Trophoblast cell (in vitro differentiated cells and primary cell): ENCODE data around the gene RGS19.
"Not testable (repeated sequence)": the region's sequence is repeated elsewhere in the genome, so short reads cannot be mapped to it uniquely, and the experiment has no call there.

Experiments used
- DNase-seq, 2 donors: peaks; one replicate each; pipeline ENCODE4 v3.0.0-alpha.2; 2016
- H2AFZ ChIP-seq: 2 replicates; pipeline ENCODE4 v1.6.1; 2013; ENCODE audit warnings: low read length, moderate library complexity, mild to moderate bottlenecking; ENCODE audit not compliant: insufficient read depth, poor library complexity
- H2AK5ac ChIP-seq: 2 replicates; pipeline ENCODE4 v1.6.1; 2013; ENCODE audit warnings: mild to moderate bottlenecking, low read length
- H2BK120ac ChIP-seq: 2 replicates; pipeline ENCODE4 v1.6.1; 2013; ENCODE audit warnings: low read length, mild to moderate bottlenecking, moderate library complexity; ENCODE audit not compliant: insufficient read depth, poor library complexity
- H2BK12ac ChIP-seq: 2 replicates; pipeline ENCODE4 v1.6.1; 2013; ENCODE audit warnings: mild to moderate bottlenecking, low read length, moderate library complexity
- H2BK5ac ChIP-seq: 2 replicates; pipeline ENCODE4 v1.6.1; 2013; ENCODE audit warnings: low read length, low read depth, moderate library complexity, mild to moderate bottlenecking; ENCODE audit not compliant: poor library complexity
- H3K14ac ChIP-seq: 2 replicates; pipeline ENCODE4 v1.6.1; 2013; ENCODE audit warnings: mild to moderate bottlenecking, low read length
- H3K18ac ChIP-seq: 2 replicates; pipeline ENCODE4 v1.6.1; 2013; ENCODE audit warnings: mild to moderate bottlenecking, low read length
- H3K23ac ChIP-seq: 2 replicates; pipeline ENCODE4 v1.6.1; 2013; ENCODE audit warnings: low read length
- H3K27ac ChIP-seq: 2 replicates; pipeline ENCODE4 v1.5.1; 2013; ENCODE audit warnings: low read depth, mild to moderate bottlenecking, inconsistent platforms, low read length, moderate library complexity
- H3K27me3 ChIP-seq: 2 replicates; pipeline ENCODE4 v1.6.1; 2013; ENCODE audit warnings: inconsistent platforms, mild to moderate bottlenecking, low read length, moderate library complexity; ENCODE audit not compliant: insufficient read depth
- H3K36me3 ChIP-seq, 2 experiments: 1 replicate in 1 of 2; 2 replicates in 1 of 2; pipeline ENCODE4 v1.6.1; 2013; ENCODE audit warnings: low read length in 2 of 2, mild to moderate bottlenecking in 2 of 2, moderate library complexity in 1 of 2; ENCODE audit not compliant: insufficient read depth in 2 of 2, control insufficient read depth in 1 of 2
- H3K4ac ChIP-seq: 2 replicates; pipeline ENCODE4 v1.6.1; 2013; ENCODE audit warnings: low read depth, mild to moderate bottlenecking, low read length, moderate library complexity
- H3K4me1 ChIP-seq, 2 experiments: 1 replicate in 1 of 2; 2 replicates in 1 of 2; pipeline ENCODE4 v1.6.1; 2013; ENCODE audit warnings: low read length in 2 of 2, mild to moderate bottlenecking in 2 of 2, moderate library complexity in 1 of 2; ENCODE audit not compliant: insufficient read depth in 2 of 2, control insufficient read depth in 1 of 2
- H3K4me2 ChIP-seq: 2 replicates; pipeline ENCODE4 v1.6.1; 2013; ENCODE audit warnings: inconsistent platforms, mild to moderate bottlenecking, low read length, moderate library complexity
- H3K4me3 ChIP-seq: 2 replicates; pipeline ENCODE4 v1.5.1; 2013; ENCODE audit warnings: mild to moderate bottlenecking, low read depth, low read length, inconsistent platforms
- H3K79me1 ChIP-seq: one replicate; pipeline ENCODE4 v1.6.1; 2013; ENCODE audit warnings: low read length
- H3K79me2 ChIP-seq: 2 replicates; pipeline ENCODE4 v1.6.1; 2013; ENCODE audit warnings: low read length, mild to moderate bottlenecking; ENCODE audit not compliant: control insufficient read depth, insufficient read depth, poor library complexity
- H3K9ac ChIP-seq: 2 replicates; pipeline ENCODE4 v1.6.1; 2013; ENCODE audit warnings: mild to moderate bottlenecking, low read length
- H3K9me3 ChIP-seq: 2 replicates; pipeline ENCODE4 v1.6.1; 2013; ENCODE audit warnings: low read depth, mild to moderate bottlenecking, control low read depth, inconsistent platforms, low read length; ENCODE audit not compliant: insufficient read depth
- H4K12ac ChIP-seq: 2 replicates; pipeline ENCODE4 v1.6.1; 2013; ENCODE audit warnings: low read depth, mild to moderate bottlenecking, low read length, moderate library complexity
- H4K8ac ChIP-seq: 2 replicates; pipeline ENCODE4 v1.6.1; 2013; ENCODE audit warnings: low read depth, mild to moderate bottlenecking, low read length, moderate library complexity
- H4K91ac ChIP-seq: one replicate; pipeline ENCODE4 v1.6.1; 2013; ENCODE audit warnings: low read depth, mild to moderate bottlenecking, low read length, moderate library complexity
- WGBS: extraction: QIAGEN DNeasy Blood & Tissue Kit; methylation state at CpG from one replicate; pipeline ENCODE4 v1.1.7; 2013; ENCODE audit warnings: missing lambda C conversion rate; ENCODE audit not compliant: insufficient read length, insufficient coverage; ENCODE audit errors: extremely low coverage; 5-methylcytosine and 5-hydroxymethylcytosine counted together

The RGS19 gene

DNA sequence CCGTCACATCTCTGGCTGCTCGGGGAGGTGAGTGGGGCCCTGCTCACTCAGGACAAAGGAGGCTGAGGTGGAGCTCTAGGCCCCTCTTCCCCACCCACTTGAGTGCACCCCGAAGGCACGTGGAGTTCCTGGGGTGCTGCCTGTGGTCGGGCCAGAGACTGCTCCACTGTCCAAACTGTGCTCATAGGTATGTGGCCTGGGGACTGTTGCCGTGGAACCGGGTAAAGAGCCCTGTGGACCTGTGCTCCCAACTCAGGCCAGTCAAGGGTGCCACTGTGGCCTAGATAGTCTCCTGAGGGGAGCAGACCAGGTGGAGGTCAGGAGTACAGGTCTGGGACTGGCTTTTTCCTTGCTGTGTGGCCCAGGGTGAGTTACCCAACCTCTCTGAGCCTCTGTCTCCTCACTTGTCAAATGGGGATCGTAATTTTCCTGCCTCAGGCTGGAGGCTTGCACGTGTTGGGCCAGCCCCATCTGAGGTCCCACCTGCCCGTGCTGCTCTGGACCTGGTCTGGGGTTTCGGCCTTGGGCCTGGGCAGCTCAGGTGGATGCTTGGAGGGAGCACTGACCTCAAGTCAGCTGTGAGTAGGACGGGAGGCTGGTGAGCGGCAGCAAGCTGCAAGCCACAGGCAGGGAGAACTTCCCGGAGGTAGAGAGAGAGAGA lies 40.5 kb upstream of the RGS19 start:
- no peaks in the 10 kb centered on the region for H3K27me3 ChIP-seq
- H2AFZ ChIP-seq = no peak overlapping the region
- no peaks in the 10 kb centered on the region for H3K79me1 ChIP-seq
- no peak overlapping the region for H3K14ac ChIP-seq
- no peak overlapping the region for H2BK12ac ChIP-seq
- H3K4ac ChIP-seq = no peak overlapping the region
- no CpG with 5 or more reads among the region's 14 CpGs for WGBS
- no peak overlapping the region for H2AK5ac ChIP-seq
- H3K36me3 ChIP-seq = no peaks in the 10 kb centered on the region
- no peak overlapping the region for H3K23ac ChIP-seq
- H2BK5ac ChIP-seq = no peak overlapping the region
- H3K4me2 ChIP-seq = peak overlapping the region; percentile 35
- no peak overlapping the region for H4K8ac ChIP-seq
- H4K12ac ChIP-seq = no peak overlapping the region
- no peak overlapping the region for H3K9ac ChIP-seq
- no peak overlapping the region for H2BK120ac ChIP-seq
- H3K27ac ChIP-seq = no peak overlapping the region
- no peak overlapping the region for H3K4me3 ChIP-seq
- H3K79me2 ChIP-seq = no peaks in the 10 kb centered on the region
- DNase-seq = no peak
- H3K9me3 ChIP-seq = peaks cover 1% of the 10 kb centered on the region
- H3K18ac ChIP-seq = no peak overlapping the region
- no peak overlapping the region for H4K91ac ChIP-seq
- H3K4me1 ChIP-seq = peaks cover 0 to 2% of the 10 kb centered on the region in 2 experiments

DNA sequence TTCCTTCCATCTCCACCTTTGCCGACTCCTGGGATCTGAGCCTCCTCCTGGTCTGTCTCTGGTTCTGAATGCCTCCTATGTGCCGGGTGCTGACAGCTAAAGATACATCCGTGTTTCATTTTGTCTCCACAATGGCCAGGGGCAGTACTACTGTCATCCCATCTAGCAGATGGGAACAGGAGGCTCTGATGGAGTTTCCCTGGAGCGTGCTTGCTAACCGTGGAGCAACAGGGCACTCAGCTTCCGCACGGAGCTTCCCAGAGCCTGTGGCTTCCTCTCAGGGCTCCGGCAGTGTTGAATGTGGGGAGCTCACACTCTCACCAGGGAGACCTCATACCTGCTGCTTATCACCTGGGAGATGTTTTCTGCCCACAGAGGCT lies 40.0 kb upstream of the RGS19 start:
- peaks cover 1% of the 10 kb centered on the region for H3K9me3 ChIP-seq
- no peak overlapping the region for H3K18ac ChIP-seq
- H4K91ac ChIP-seq = no peak overlapping the region
- no peak overlapping the region for H2AFZ ChIP-seq
- no CpG with 5 or more reads among the region's 8 CpGs for WGBS
- H3K79me2 ChIP-seq = no peaks in the 10 kb centered on the region
- H3K27ac ChIP-seq = no peak overlapping the region
- H3K23ac ChIP-seq = no peak overlapping the region
- H2BK5ac ChIP-seq = no peak overlapping the region
- H4K12ac ChIP-seq = no peak overlapping the region
- H2BK120ac ChIP-seq = no peak overlapping the region
- H3K36me3 ChIP-seq = no peaks in the 10 kb centered on the region
- no peaks in the 10 kb centered on the region for H3K79me1 ChIP-seq
- H3K9ac ChIP-seq = no peak overlapping the region
- H3K4me1 ChIP-seq = peaks cover 0 to 2% of the 10 kb centered on the region in 2 experiments
- no peak overlapping the region for H3K4ac ChIP-seq
- H4K8ac ChIP-seq = no peak overlapping the region
- no peak overlapping the region for H2BK12ac ChIP-seq
- no peak overlapping the region for H2AK5ac ChIP-seq
- H3K4me2 ChIP-seq = no peak overlapping the region
- no peaks in the 10 kb centered on the region for H3K27me3 ChIP-seq
- DNase-seq = no peak
- no peak overlapping the region for H3K14ac ChIP-seq
- no peak overlapping the region for H3K4me3 ChIP-seq

DNA sequence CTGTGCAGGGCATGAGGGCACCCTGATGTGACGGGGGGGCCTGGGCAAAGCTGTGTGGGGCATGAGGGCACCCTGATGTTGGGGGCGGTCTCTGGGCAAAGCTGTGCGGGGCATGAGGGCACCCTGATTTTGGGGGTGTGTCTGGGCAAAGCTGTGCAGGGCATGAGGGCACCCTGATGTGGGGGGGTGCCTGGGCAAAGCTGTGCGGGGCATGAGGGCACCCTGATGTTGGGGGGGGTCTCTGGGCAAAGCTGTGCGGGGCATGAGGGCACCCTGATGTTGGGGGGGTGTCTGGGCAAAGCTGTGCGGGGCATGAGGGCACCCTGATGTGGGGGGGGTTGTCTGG lies 38.1 kb upstream of the RGS19 start:
- H4K91ac ChIP-seq, H2AFZ ChIP-seq, H3K36me3 ChIP-seq, H3K4me3 ChIP-seq, H2BK5ac ChIP-seq, H3K9ac ChIP-seq, H2BK120ac ChIP-seq, H3K27ac ChIP-seq, H4K12ac ChIP-seq, H3K23ac ChIP-seq, DNase-seq, H3K27me3 ChIP-seq, H2BK12ac ChIP-seq, H3K18ac ChIP-seq, H2AK5ac ChIP-seq, H3K14ac ChIP-seq, H3K9me3 ChIP-seq, H3K4me1 ChIP-seq, H3K79me1 ChIP-seq, H3K4ac ChIP-seq, H3K79me2 ChIP-seq, H4K8ac ChIP-seq, H3K4me2 ChIP-seq: not testable (repeated sequence)
- no CpG with 5 or more reads among the region's 6 CpGs for WGBS

DNA sequence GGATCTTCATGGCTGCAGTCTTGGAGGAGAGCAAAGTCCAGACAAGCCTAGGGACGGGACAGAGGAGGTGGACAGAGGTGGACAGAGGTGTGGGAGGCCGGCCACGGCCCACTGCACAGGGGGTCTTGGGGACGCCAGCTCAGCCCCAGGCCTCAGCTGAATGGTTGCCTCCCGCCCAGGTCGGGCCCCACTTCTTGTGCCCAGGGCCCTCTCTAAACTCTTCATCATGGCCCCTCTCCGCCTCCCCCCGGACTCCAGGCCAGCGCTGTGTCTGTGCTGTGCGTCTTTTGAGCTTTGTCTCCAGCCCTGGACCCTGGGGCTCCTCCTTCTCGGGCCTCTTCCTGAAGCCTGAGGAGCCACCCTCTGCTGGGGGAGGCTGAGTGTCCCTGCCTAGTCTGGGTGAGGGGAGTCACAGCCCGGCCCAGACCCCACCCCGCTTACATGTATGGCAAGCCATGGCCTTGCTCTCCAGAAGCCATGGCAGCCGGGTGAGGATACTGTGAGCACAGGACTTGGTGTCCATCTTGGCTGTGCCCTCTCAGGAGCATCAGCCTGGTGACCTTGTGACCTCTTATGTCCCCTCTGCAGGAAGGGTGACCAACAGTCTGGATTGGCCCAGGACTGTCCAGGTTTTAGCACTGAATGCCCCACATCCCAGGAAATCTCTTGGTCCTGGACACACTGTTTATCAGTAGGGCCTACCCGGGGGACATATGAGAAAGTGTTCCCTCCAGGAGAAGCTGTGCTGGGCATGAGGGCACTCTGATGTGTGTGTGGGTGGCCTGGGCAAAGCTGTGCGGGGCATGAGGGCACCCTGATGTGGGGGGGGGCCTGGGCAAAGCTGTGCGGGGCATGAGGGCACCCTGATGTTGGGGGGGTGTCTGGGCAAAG lies 37.5 kb upstream of the RGS19 start:
- Histone ChIP-seq H3K27me3 (no peaks in the 10 kb centered on the region), H2AK5ac (no peak overlapping the region), H3K79me2 (no peaks in the 10 kb centered on the region), H3K14ac (no peak overlapping the region), H3K4me3 (no peak overlapping the region), H2BK12ac (no peak overlapping the region), H2AFZ (no peak overlapping the region), H3K27ac (no peak overlapping the region), H3K4me1 (peaks cover 0 to 2% of the 10 kb centered on the region in 2 experiments), H2BK5ac (no peak overlapping the region), H3K18ac (no peak overlapping the region), H4K12ac (no peak overlapping the region), H3K9ac (no peak overlapping the region), H3K4ac (no peak overlapping the region), H3K9me3 (peaks cover 1% of the 10 kb centered on the region), H3K79me1 (no peaks in the 10 kb centered on the region), H3K36me3 (no peaks in the 10 kb centered on the region), H2BK120ac (no peak overlapping the region), H4K91ac (no peak overlapping the region), H4K8ac (no peak overlapping the region), H3K4me2 (no peak overlapping the region), H3K23ac (no peak overlapping the region)
- no peak for DNase-seq
- no CpG with 5 or more reads among the region's 17 CpGs for WGBS
